Measurements from ENCODE around the gene DYNLRB2.

GRCh38 chr16:80569440-80570105 is 28.8 kb downstream of the DYNLRB2 start:
- TF ChIP-seq EZH2 (IDR thresholded peaks at IDR 0.05; ENCODE audit: low read depth, unreplicated experiment) (no peak), ZNF331 (CRISPR knock-in tag; IDR thresholded peaks at IDR 0.05; ENCODE audit: low read depth) (no peak), CTCF (conservative IDR thresholded peaks at IDR 0.05; ENCODE audit: low read depth in 2 of 2) (no peak), POLR2AphosphoS5 (IDR thresholded peaks at IDR 0.05; ENCODE audit: low read depth) (no peak), JUNB (IDR thresholded peaks at IDR 0.05; ENCODE audit: unreplicated experiment) (no peak), NANOG (IDR thresholded peaks at IDR 0.05; ENCODE audit: borderline replicate concordance) (no peak), REST (IDR thresholded peaks at IDR 0.05; ENCODE audit: unreplicated experiment) (no peak), CREB1 (CRISPR knock-in tag; IDR thresholded peaks at IDR 0.05; ENCODE audit: low read depth) (no peak)
